WTC11 (cell line): ENCODE data around the gene DTNBP1. TPM values are rescaled to one million over a fixed set of nuclear protein-coding genes. Genes with fewer than 3 reads are reported as not detected.

Source experiments
- ATAC-seq: fragments of 200-7000 bp; cut with Tn5 transposase; 2 replicates; pipeline ENCODE4 v1.10.0; 2021; ENCODE audit warnings: mild to moderate bottlenecking, moderate library complexity
- CTCF ChIA-PET: fragments of 300-600 bp; sonication (Branson Sonifier 250); formaldehyde crosslinking; loops from one replicate; lab custom pipeline; 2021; ENCODE audit warnings: antibody characterized with exemption; lab: Charles Lee
- POLR2A ChIA-PET: fragments of 350-600 bp; sonication (Branson Sonifier 250); formaldehyde crosslinking; loops from one replicate; lab custom pipeline; 2021; ENCODE audit warnings: antibody characterized with exemption; lab: Charles Lee
- DNase-seq: peaks from one replicate; pipeline ENCODE4 v3.0.0; 2021; ENCODE audit warnings: low spot score
- H3K27ac Mint-ChIP-seq: 2 replicates; pipeline ENCODE4 v1.8.0; 2021; ENCODE audit warnings: mixed read lengths
- H3K27me3 Mint-ChIP-seq: 2 replicates; pipeline ENCODE4 v1.8.0; 2021; ENCODE audit warnings: low read depth, mild to moderate bottlenecking, moderate library complexity, mixed read lengths
- H3K36me3 Mint-ChIP-seq: 2 replicates; pipeline ENCODE4 v1.8.0; 2021; ENCODE audit warnings: mixed read lengths
- H3K4me1 Mint-ChIP-seq: 2 replicates; pipeline ENCODE4 v1.8.0; 2022; ENCODE audit warnings: mixed read lengths
- H3K4me3 Mint-ChIP-seq: 2 replicates; pipeline ENCODE4 v1.8.0; 2021; ENCODE audit warnings: mild to moderate bottlenecking, moderate library complexity, mixed read lengths
- H3K9me3 Mint-ChIP-seq: 2 replicates; pipeline ENCODE4 v1.8.0; 2021; ENCODE audit warnings: mixed read lengths
- CBFB ChIP-seq: sonication (generic); formaldehyde crosslinking; IDR thresholded peaks from 2 replicates; pipeline ENCODE4 v1.8.1; 2022; ENCODE audit warnings: mild to moderate bottlenecking, low read depth, missing genetic modification reagents
- NFATC4 ChIP-seq: fragments of 250-450 bp; sonication (Bioruptor Pico); IDR thresholded peaks from 2 replicates; pipeline ENCODE4 v1.9.0; 2021; ENCODE audit warnings: mild to moderate bottlenecking
- NFYB ChIP-seq: sonication (generic); formaldehyde crosslinking; conservative IDR thresholded peaks from 2 replicates; pipeline ENCODE4 v1.8.0; 2022; ENCODE audit warnings: low read depth, missing genetic modification reagents
- NR2C2 ChIP-seq: sonication (generic); formaldehyde crosslinking; IDR thresholded peaks from 2 replicates; pipeline ENCODE4 v1.8.0; 2022; ENCODE audit warnings: mild to moderate bottlenecking, missing genetic modification reagents
- NR3C1 ChIP-seq: sonication (generic); formaldehyde crosslinking; conservative IDR thresholded peaks from 2 replicates; pipeline ENCODE4 v1.8.1; 2023; ENCODE audit warnings: low read depth, mild to moderate bottlenecking, missing genetic modification reagents
- ZBTB21 ChIP-seq: sonication (generic); formaldehyde crosslinking; IDR thresholded peaks from 2 replicates; pipeline ENCODE4 v1.8.1; 2023; ENCODE audit warnings: mild to moderate bottlenecking, missing genetic modification reagents, borderline replicate concordance
- ZNF219 ChIP-seq: sonication (generic); formaldehyde crosslinking; IDR thresholded peaks from 2 replicates; pipeline ENCODE4 v1.8.0; 2023; ENCODE audit warnings: missing genetic modification reagents, mild to moderate bottlenecking, borderline replicate concordance
- total RNA-seq: library from RNA; stranded (reverse); gene quantifications from 3 replicates; pipeline ENCODE4 v1.2.3, GENCODE V29; 2021
- TF ChIP-seq, protein P1 (sequence below): sonication (generic); formaldehyde crosslinking; IDR thresholded peaks from 2 replicates; pipeline ENCODE4 v1.8.0; 2022; ENCODE audit warnings: mild to moderate bottlenecking, missing genetic modification reagents
- TF ChIP-seq, protein P2 (sequence below): sonication (generic); formaldehyde crosslinking; IDR thresholded peaks from 2 replicates; pipeline ENCODE4 v1.8.1; 2022; ENCODE audit warnings: mild to moderate bottlenecking, missing genetic modification reagents, moderate library complexity, borderline replicate concordance
- TF ChIP-seq, protein P3 (sequence below): sonication (generic); formaldehyde crosslinking; IDR thresholded peaks from 2 replicates; pipeline ENCODE4 v1.8.1; 2023; ENCODE audit warnings: mild to moderate bottlenecking, missing genetic modification reagents
- TF ChIP-seq, protein P4 (sequence below): fragments of 250-450 bp; sonication (Bioruptor Pico); IDR thresholded peaks from 2 replicates; pipeline ENCODE4 v1.9.0; 2021; ENCODE audit warnings: mild to moderate bottlenecking
- TF ChIP-seq, protein P5 (sequence below): sonication (generic); formaldehyde crosslinking; conservative IDR thresholded peaks from 2 replicates; pipeline ENCODE4 v1.8.1; 2023; ENCODE audit warnings: mild to moderate bottlenecking, low read depth, missing genetic modification reagents, moderate library complexity

The DTNBP1 gene
- total RNA-seq, 1 experiment from 2014 or later: 15.1 TPM

DNA sequence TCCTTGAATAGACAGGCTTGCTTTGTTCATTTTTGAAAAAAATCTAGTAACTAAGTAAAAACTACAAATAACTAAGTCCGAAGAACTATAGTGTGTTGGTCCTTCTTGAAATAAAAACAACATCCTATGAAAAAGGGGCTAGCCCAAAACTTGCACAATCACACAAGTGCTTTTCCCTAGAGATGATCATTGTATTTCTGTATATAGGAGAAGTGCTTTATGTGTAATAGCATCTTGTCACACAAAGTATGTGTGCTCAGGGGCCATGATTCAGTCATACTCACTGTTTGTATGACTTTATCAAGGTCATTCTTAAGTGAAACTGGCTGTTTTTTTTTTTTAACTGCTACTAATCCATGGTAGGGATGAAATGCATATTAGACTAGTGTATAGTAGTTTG is 179.8 kb downstream of the DTNBP1 start (continued):
- TF ChIP-seq, protein P1, sequence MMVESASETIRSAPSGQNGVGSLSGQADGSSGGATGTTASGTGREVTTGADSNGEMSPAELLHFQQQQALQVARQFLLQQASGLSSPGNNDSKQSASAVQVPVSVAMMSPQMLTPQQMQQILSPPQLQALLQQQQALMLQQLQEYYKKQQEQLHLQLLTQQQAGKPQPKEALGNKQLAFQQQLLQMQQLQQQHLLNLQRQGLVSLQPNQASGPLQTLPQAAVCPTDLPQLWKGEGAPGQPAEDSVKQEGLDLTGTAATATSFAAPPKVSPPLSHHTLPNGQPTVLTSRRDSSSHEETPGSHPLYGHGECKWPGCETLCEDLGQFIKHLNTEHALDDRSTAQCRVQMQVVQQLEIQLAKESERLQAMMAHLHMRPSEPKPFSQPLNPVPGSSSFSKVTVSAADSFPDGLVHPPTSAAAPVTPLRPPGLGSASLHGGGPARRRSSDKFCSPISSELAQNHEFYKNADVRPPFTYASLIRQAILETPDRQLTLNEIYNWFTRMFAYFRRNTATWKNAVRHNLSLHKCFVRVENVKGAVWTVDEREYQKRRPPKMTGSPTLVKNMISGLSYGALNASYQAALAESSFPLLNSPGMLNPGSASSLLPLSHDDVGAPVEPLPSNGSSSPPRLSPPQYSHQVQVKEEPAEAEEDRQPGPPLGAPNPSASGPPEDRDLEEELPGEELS: no peak
- no peak for TF ChIP-seq NR2C2 (CRISPR knock-in tag)
- TF ChIP-seq, protein P2, sequence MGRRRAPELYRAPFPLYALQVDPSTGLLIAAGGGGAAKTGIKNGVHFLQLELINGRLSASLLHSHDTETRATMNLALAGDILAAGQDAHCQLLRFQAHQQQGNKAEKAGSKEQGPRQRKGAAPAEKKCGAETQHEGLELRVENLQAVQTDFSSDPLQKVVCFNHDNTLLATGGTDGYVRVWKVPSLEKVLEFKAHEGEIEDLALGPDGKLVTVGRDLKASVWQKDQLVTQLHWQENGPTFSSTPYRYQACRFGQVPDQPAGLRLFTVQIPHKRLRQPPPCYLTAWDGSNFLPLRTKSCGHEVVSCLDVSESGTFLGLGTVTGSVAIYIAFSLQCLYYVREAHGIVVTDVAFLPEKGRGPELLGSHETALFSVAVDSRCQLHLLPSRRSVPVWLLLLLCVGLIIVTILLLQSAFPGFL (CRISPR knock-in tag): no peak

DNA sequence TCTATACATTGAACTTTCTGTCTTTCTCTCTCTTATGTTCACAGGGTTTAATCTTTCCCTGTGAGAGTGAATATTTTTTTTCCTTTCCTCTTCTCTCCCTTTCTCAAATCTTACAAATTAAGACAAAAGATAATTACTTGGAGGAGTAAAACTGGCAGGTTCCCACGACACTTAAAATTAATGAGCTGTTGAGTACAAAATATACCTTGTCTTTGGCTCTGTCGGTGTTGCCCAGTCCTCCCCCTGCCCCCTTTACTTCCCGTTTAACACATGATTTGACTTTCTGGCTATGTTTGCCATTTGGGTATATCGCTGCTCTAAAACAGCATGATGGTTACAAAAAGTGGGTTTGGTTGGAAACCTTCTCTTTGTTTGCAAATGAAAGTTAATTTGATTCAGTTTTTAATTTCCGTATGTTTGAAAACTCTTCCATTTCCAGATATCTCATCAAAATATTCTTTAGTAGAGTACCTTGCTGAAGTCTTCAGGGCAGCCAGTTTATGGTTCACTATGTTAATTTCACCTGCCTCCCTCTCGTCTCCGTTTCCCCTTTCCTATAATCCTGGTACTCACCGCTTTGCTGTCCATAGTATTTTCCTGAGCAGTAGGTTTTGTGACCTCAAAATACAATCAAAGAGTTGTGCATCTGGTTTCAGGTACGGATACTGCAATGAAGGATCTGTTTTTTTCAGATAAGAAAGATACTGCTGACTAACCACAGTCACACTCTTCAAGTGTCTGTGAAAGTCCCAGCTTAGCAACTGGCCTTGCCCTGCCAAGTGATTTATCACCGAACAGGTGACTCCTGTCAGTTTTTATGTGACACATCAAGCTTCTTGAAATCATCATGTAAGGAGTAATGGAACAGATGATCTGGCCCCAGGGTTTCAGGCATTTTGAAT is 181.2 kb downstream of the DTNBP1 start:
- H3K27ac Mint-ChIP-seq: no peak overlapping the region; the same call in 1 of the 2 replicates
- H3K36me3 Mint-ChIP-seq: peaks cover 1% of the 10 kb centered on the region
- H3K27me3 Mint-ChIP-seq: no peaks in the 10 kb centered on the region
- H3K4me3 Mint-ChIP-seq: no peak overlapping the region
- ATAC-seq (no peak), DNase-seq (no peak)
- POLR2A ChIA-PET: no interaction called here
- CTCF ChIA-PET: no interaction called here
- TF ChIP-seq NR3C1 (CRISPR knock-in tag): no peak
- TF ChIP-seq, protein P3, sequence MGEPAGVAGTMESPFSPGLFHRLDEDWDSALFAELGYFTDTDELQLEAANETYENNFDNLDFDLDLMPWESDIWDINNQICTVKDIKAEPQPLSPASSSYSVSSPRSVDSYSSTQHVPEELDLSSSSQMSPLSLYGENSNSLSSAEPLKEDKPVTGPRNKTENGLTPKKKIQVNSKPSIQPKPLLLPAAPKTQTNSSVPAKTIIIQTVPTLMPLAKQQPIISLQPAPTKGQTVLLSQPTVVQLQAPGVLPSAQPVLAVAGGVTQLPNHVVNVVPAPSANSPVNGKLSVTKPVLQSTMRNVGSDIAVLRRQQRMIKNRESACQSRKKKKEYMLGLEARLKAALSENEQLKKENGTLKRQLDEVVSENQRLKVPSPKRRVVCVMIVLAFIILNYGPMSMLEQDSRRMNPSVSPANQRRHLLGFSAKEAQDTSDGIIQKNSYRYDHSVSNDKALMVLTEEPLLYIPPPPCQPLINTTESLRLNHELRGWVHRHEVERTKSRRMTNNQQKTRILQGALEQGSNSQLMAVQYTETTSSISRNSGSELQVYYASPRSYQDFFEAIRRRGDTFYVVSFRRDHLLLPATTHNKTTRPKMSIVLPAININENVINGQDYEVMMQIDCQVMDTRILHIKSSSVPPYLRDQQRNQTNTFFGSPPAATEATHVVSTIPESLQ (CRISPR knock-in tag): no peak
- TF ChIP-seq, protein P4, sequence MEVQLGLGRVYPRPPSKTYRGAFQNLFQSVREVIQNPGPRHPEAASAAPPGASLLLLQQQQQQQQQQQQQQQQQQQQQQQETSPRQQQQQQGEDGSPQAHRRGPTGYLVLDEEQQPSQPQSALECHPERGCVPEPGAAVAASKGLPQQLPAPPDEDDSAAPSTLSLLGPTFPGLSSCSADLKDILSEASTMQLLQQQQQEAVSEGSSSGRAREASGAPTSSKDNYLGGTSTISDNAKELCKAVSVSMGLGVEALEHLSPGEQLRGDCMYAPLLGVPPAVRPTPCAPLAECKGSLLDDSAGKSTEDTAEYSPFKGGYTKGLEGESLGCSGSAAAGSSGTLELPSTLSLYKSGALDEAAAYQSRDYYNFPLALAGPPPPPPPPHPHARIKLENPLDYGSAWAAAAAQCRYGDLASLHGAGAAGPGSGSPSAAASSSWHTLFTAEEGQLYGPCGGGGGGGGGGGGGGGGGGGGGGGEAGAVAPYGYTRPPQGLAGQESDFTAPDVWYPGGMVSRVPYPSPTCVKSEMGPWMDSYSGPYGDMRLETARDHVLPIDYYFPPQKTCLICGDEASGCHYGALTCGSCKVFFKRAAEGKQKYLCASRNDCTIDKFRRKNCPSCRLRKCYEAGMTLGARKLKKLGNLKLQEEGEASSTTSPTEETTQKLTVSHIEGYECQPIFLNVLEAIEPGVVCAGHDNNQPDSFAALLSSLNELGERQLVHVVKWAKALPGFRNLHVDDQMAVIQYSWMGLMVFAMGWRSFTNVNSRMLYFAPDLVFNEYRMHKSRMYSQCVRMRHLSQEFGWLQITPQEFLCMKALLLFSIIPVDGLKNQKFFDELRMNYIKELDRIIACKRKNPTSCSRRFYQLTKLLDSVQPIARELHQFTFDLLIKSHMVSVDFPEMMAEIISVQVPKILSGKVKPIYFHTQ: no peak
- TF ChIP-seq, protein P5, sequence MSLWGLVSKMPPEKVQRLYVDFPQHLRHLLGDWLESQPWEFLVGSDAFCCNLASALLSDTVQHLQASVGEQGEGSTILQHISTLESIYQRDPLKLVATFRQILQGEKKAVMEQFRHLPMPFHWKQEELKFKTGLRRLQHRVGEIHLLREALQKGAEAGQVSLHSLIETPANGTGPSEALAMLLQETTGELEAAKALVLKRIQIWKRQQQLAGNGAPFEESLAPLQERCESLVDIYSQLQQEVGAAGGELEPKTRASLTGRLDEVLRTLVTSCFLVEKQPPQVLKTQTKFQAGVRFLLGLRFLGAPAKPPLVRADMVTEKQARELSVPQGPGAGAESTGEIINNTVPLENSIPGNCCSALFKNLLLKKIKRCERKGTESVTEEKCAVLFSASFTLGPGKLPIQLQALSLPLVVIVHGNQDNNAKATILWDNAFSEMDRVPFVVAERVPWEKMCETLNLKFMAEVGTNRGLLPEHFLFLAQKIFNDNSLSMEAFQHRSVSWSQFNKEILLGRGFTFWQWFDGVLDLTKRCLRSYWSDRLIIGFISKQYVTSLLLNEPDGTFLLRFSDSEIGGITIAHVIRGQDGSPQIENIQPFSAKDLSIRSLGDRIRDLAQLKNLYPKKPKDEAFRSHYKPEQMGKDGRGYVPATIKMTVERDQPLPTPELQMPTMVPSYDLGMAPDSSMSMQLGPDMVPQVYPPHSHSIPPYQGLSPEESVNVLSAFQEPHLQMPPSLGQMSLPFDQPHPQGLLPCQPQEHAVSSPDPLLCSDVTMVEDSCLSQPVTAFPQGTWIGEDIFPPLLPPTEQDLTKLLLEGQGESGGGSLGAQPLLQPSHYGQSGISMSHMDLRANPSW (CRISPR knock-in tag): no peak
- TF ChIP-seq CBFB (CRISPR knock-in tag): no peak
- no peak for TF ChIP-seq ZBTB21
- TF ChIP-seq NFYB (CRISPR knock-in tag): no peak
- no peak for TF ChIP-seq ZNF219
- no peak for TF ChIP-seq NFATC4 (CRISPR knock-in tag)
- H3K4me1 Mint-ChIP-seq: peaks cover 91% of the 10 kb centered on the region
- H3K9me3 Mint-ChIP-seq: no peaks in the 10 kb centered on the region
